H9 (cell line): Measurements from ENCODE around the gene GRK3. TPM values are rescaled to one million over a fixed set of nuclear protein-coding genes. Genes with fewer than 3 reads are reported as not detected.
"Not testable (repeated sequence)": the region's sequence is repeated elsewhere in the genome, so short reads cannot be mapped to it uniquely, and the experiment has no call there.

Source experiments
- DNase-seq: peaks from one replicate; pipeline ENCODE4 v3.0.0-alpha.2; 2017
- H2AFZ ChIP-seq: one replicate; pipeline ENCODE4 v1.6.1; 2013; ENCODE audit warnings: mild to moderate bottlenecking, low read length, control low read depth, moderate library complexity
- H2AK5ac ChIP-seq: 2 replicates; pipeline ENCODE4 v1.6.1; 2013; ENCODE audit warnings: low read length, control low read depth, mixed read lengths; ENCODE audit not compliant: insufficient read length
- H2BK120ac ChIP-seq: one replicate; pipeline ENCODE4 v1.6.1; 2013; ENCODE audit warnings: low read depth, mild to moderate bottlenecking, low read length, control low read depth, inconsistent platforms; ENCODE audit not compliant: poor library complexity, severe bottlenecking
- H2BK12ac ChIP-seq: 2 replicates; pipeline ENCODE4 v1.6.1; 2013; ENCODE audit warnings: low read length, control low read depth, mixed read lengths, low read depth; ENCODE audit not compliant: insufficient read length
- H2BK15ac ChIP-seq: 2 replicates; pipeline ENCODE4 v1.6.1; 2013; ENCODE audit warnings: low read depth, low read length, control low read depth
- H2BK20ac ChIP-seq: one replicate; pipeline ENCODE4 v1.6.1; 2013; ENCODE audit warnings: low read depth, mild to moderate bottlenecking, low read length, control low read depth, inconsistent platforms; ENCODE audit not compliant: poor library complexity, severe bottlenecking
- H2BK5ac ChIP-seq: 2 replicates; pipeline ENCODE4 v1.6.1; 2013; ENCODE audit warnings: low read length, control low read depth, mixed read lengths; ENCODE audit not compliant: insufficient read length
- H3K14ac ChIP-seq: 2 replicates; pipeline ENCODE4 v1.6.1; 2013; ENCODE audit warnings: low read length, control low read depth; ENCODE audit not compliant: insufficient read depth
- H3K18ac ChIP-seq: 2 replicates; pipeline ENCODE4 v1.6.1; 2013; ENCODE audit warnings: low read depth, mild to moderate bottlenecking, mixed read lengths, low read length, control low read depth; ENCODE audit not compliant: insufficient read length
- H3K23ac ChIP-seq: 2 replicates; pipeline ENCODE4 v1.6.1; 2013; ENCODE audit warnings: low read length, control low read depth, mixed read lengths, low read depth; ENCODE audit not compliant: insufficient read length
- H3K23me2 ChIP-seq: 2 replicates; pipeline ENCODE4 v1.6.1; 2013; ENCODE audit warnings: low read depth, mild to moderate bottlenecking, mixed read lengths, low read length, control low read depth; ENCODE audit not compliant: insufficient read length, poor library complexity, severe bottlenecking
- H3K27ac ChIP-seq: 2 replicates; pipeline ENCODE4 v1.5.1; 2013; ENCODE audit warnings: low read length, control low read depth, mixed read lengths, low read depth; ENCODE audit not compliant: insufficient read length
- H3K27me3 ChIP-seq: 2 replicates; pipeline ENCODE4 v1.6.1; 2013; ENCODE audit warnings: low read length, control low read depth, inconsistent platforms; ENCODE audit not compliant: insufficient read depth
- H3K4ac ChIP-seq: 2 replicates; pipeline ENCODE4 v1.6.1; 2013; ENCODE audit warnings: low read depth, mild to moderate bottlenecking, control low read depth, inconsistent platforms, low read length, moderate library complexity
- H3K4me1 ChIP-seq: 2 replicates; pipeline ENCODE4 v1.6.1; 2013; ENCODE audit warnings: low read length, control low read depth, inconsistent platforms; ENCODE audit not compliant: insufficient read depth
- H3K4me2 ChIP-seq: 2 replicates; pipeline ENCODE4 v1.6.1; 2013; ENCODE audit warnings: low read length, control low read depth, mixed read lengths; ENCODE audit not compliant: insufficient read length, insufficient read depth
- H3K56ac ChIP-seq: 2 replicates; pipeline ENCODE4 v1.6.1; 2013; ENCODE audit warnings: low read depth, mild to moderate bottlenecking, mixed read lengths, low read length, control low read depth; ENCODE audit not compliant: insufficient read length
- H3K79me1 ChIP-seq: 2 replicates; pipeline ENCODE4 v1.6.1; 2013; ENCODE audit warnings: low read depth, mild to moderate bottlenecking, moderate library complexity, low read length, control low read depth, inconsistent platforms; ENCODE audit not compliant: insufficient read depth, poor library complexity, severe bottlenecking
- H3K79me2 ChIP-seq: 2 replicates; pipeline ENCODE4 v1.6.1; 2013; ENCODE audit warnings: low read length, control low read depth, inconsistent platforms; ENCODE audit not compliant: insufficient read depth
- H3K9ac ChIP-seq: 2 replicates; pipeline ENCODE4 v1.6.1; 2013; ENCODE audit warnings: low read length, control low read depth, mixed read lengths; ENCODE audit not compliant: insufficient read length; ENCODE audit errors: extremely low read depth
- H3K9me3 ChIP-seq: one replicate; pipeline ENCODE4 v1.6.1; 2013; ENCODE audit warnings: low read depth, low read length, inconsistent platforms; ENCODE audit not compliant: control insufficient read depth
- H3T11ph ChIP-seq: one replicate; pipeline ENCODE4 v1.6.1; 2013; ENCODE audit warnings: mild to moderate bottlenecking, low read length, control low read depth, inconsistent platforms
- H4K20me1 ChIP-seq: one replicate; pipeline ENCODE4 v1.6.1; 2013; ENCODE audit not compliant: control insufficient read depth, insufficient read length, insufficient read depth
- H4K5ac ChIP-seq: 2 replicates; pipeline ENCODE4 v1.6.1; 2013; ENCODE audit warnings: low read depth, mild to moderate bottlenecking, mixed read lengths, low read length, control low read depth; ENCODE audit not compliant: insufficient read length
- H4K8ac ChIP-seq: replicated peaks from 2 replicates; pipeline ENCODE4 v1.6.1; 2013; ENCODE audit warnings: low read length, control low read depth, mixed read lengths, low read depth; ENCODE audit not compliant: insufficient read length
- H4K91ac ChIP-seq: 2 replicates; pipeline ENCODE4 v1.6.1; 2013; ENCODE audit warnings: low read depth, mild to moderate bottlenecking, moderate library complexity, mixed read lengths, low read length, control low read depth; ENCODE audit not compliant: insufficient read length
- H3K27ac Mint-ChIP-seq, 3 experiments: 2 replicates in 2 of 3; 3 replicates in 1 of 3; pipeline ENCODE4 v1.8.0; 2020 to 2021; ENCODE audit warnings: mixed read lengths in 3 of 3, mild to moderate bottlenecking in 1 of 3, moderate library complexity in 1 of 3
- H3K27me3 Mint-ChIP-seq: 2 replicates; pipeline ENCODE4 v1.8.0; 2021; ENCODE audit warnings: low read depth, mild to moderate bottlenecking, moderate library complexity, mixed read lengths
- H3K36me3 Mint-ChIP-seq, 3 experiments: 2 replicates in 2 of 3; 3 replicates in 1 of 3; pipeline ENCODE4 v1.8.0; 2020 to 2021; ENCODE audit warnings: low read depth in 3 of 3, mixed read lengths in 3 of 3; ENCODE audit not compliant: insufficient read depth in 1 of 3
- H3K4me1 Mint-ChIP-seq, 2 experiments: 2 replicates each; pipeline ENCODE4 v1.8.0; 2020; ENCODE audit warnings: mixed read lengths in 2 of 2
- H3K4me3 Mint-ChIP-seq, 2 experiments: 2 replicates in 1 of 2; 3 replicates in 1 of 2; pipeline ENCODE4 v1.8.0; 2020 to 2021; ENCODE audit warnings: mild to moderate bottlenecking in 2 of 2, mixed read lengths in 2 of 2, moderate library complexity in 1 of 2
- H3K9me3 Mint-ChIP-seq, 2 experiments: 2 replicates in 1 of 2; 3 replicates in 1 of 2; pipeline ENCODE4 v1.8.0; 2020; ENCODE audit warnings: mild to moderate bottlenecking in 2 of 2, mixed read lengths in 2 of 2, moderate library complexity in 1 of 2
- WGBS: extraction: QIAGEN DNeasy Blood & Tissue Kit; methylation state at CpG from one replicate; pipeline ENCODE4 v1.1.7; 2013; ENCODE audit warnings: missing lambda C conversion rate, low lambda C conversion rate, mixed read lengths; ENCODE audit not compliant: insufficient read length; ENCODE audit errors: extremely low coverage; 5-methylcytosine and 5-hydroxymethylcytosine counted together
- total RNA-seq: library from RNA; stranded (reverse); gene quantifications from 2 replicates; pipeline ENCODE4 v1.2.1, GENCODE V29; 2021
- TF ChIP-seq, protein P1 (sequence below): fragments of 200-600 bp; sonication (generic); conservative IDR thresholded peaks from 3 replicates; pipeline ENCODE4 v1.8.0; 2021; ENCODE audit warnings: antibody characterized with exemption, mild to moderate bottlenecking

Gene GRK3
- total RNA-seq, 1 experiment from 2014 or later = 23.9 TPM

DNA sequence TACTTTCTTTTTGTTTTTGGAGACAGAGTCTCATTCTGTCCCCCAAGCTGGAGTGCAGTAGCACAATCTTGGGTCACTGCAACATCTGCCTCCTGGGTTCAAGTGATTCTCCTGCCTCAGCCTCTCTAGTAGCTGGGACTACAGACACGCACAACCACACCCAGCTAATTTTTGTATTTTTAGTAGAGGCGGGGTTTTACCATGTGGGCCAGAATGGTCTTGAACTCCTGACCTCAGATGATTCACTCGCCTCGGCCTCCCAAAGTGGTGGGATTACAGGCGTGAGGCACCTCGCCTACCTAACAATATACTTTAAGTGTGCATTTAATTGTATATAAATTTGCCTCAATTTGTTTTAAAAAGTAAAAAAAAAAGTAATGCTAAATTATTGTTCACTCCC is 38.4 kb downstream of the GRK3 start:
- Histone ChIP-seq H4K8ac (no peak overlapping the region), H2BK5ac (no peak overlapping the region), H3K18ac (no peak overlapping the region), H2BK120ac (no peak overlapping the region), H3K14ac (no peak overlapping the region), H2BK12ac (no peak overlapping the region), H3K4ac (no peak overlapping the region), H2BK20ac (no peak overlapping the region), H3K23me2 (no peaks in the 10 kb centered on the region), H2AFZ (no peak overlapping the region), H3K56ac (no peak overlapping the region), H3K9me3 (no peaks in the 10 kb centered on the region), H3K27ac (no peak overlapping the region), H3T11ph (no peak overlapping the region), H3K79me2 (no peaks in the 10 kb centered on the region; the same call in 1 of the 2 replicates), H3K23ac (no peak overlapping the region), H3K9ac (no peak overlapping the region), H2AK5ac (no peak overlapping the region), H2BK15ac (no peak overlapping the region), H4K91ac (no peak overlapping the region), H3K4me1 (no peaks in the 10 kb centered on the region; the same call in 1 of the 2 replicates), H3K4me2 (no peak overlapping the region), H4K5ac (no peak overlapping the region), H3K79me1 (no peaks in the 10 kb centered on the region), H3K27me3 (no peaks in the 10 kb centered on the region), H4K20me1 (no peaks in the 10 kb centered on the region)
- no peak for DNase-seq
- no peaks in the 10 kb centered on the region for H3K36me3 Mint-ChIP-seq
- no peak overlapping the region for H3K4me3 Mint-ChIP-seq
- no peaks in the 10 kb centered on the region for H3K9me3 Mint-ChIP-seq
- TF ChIP-seq, protein P1, sequence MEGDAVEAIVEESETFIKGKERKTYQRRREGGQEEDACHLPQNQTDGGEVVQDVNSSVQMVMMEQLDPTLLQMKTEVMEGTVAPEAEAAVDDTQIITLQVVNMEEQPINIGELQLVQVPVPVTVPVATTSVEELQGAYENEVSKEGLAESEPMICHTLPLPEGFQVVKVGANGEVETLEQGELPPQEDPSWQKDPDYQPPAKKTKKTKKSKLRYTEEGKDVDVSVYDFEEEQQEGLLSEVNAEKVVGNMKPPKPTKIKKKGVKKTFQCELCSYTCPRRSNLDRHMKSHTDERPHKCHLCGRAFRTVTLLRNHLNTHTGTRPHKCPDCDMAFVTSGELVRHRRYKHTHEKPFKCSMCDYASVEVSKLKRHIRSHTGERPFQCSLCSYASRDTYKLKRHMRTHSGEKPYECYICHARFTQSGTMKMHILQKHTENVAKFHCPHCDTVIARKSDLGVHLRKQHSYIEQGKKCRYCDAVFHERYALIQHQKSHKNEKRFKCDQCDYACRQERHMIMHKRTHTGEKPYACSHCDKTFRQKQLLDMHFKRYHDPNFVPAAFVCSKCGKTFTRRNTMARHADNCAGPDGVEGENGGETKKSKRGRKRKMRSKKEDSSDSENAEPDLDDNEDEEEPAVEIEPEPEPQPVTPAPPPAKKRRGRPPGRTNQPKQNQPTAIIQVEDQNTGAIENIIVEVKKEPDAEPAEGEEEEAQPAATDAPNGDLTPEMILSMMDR = no peak
- H3K27ac Mint-ChIP-seq = no peak overlapping the region
- no CpG with 5 or more reads among the region's 6 CpGs for WGBS
- no peaks in the 10 kb centered on the region for H3K27me3 Mint-ChIP-seq
- peaks cover 7 to 11% of the 10 kb centered on the region in 2 experiments for H3K4me1 Mint-ChIP-seq

DNA sequence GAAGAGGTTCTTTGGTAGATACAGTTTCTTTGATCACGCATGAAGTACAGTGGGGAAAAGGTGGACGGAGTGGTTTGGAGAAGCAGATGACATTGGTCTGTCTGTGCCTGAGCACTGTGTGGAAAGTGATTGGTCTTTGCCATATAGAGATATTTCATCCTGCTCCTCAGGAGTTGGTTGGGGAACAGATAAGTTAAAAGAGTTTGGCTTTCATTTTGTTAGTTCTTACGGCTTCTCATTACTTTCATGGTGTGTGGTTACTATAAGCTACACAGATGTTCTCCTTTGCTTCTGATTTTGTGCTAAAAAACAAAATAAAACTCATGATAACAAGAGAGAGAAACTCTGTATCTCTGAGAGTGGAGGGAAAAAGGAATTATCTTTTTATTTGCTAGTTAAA is 40.7 kb downstream of the GRK3 start:
- H3K27me3 ChIP-seq, H3K27ac ChIP-seq, H3K9ac ChIP-seq, H2BK12ac ChIP-seq, H3K79me1 ChIP-seq, H3K4me1 Mint-ChIP-seq, H2BK5ac ChIP-seq, H3K18ac ChIP-seq, H3K23me2 ChIP-seq, H3K36me3 Mint-ChIP-seq, H3K27me3 Mint-ChIP-seq, DNase-seq, H3K14ac ChIP-seq, H3K56ac ChIP-seq, H4K8ac ChIP-seq, H3K9me3 Mint-ChIP-seq, H3K79me2 ChIP-seq, H3K4me3 Mint-ChIP-seq, H3K9me3 ChIP-seq, H4K91ac ChIP-seq, H4K5ac ChIP-seq, H3K27ac Mint-ChIP-seq, H3K23ac ChIP-seq, H2BK120ac ChIP-seq, H2AK5ac ChIP-seq, H3K4ac ChIP-seq, H2BK15ac ChIP-seq, H3K4me1 ChIP-seq, H2AFZ ChIP-seq, H3K4me2 ChIP-seq, H3T11ph ChIP-seq, H2BK20ac ChIP-seq, H4K20me1 ChIP-seq: not testable (repeated sequence)
- no CpG with 5 or more reads among the region's 3 CpGs for WGBS
